GM18868 (cell line): ENCODE data around the gene ECEL1.
"Not testable (repeated sequence)": the region's sequence is repeated elsewhere in the genome, so short reads cannot be mapped to it uniquely, and the experiment has no call there.

ENCODE experiments used
- ATAC-seq: cut with Tn5 transposase; IDR thresholded peaks from one replicate; pipeline ENCODE4 v1.9.1; 2021; ENCODE audit warnings: mild to moderate bottlenecking, moderate library complexity; ENCODE audit not compliant: unreplicated experiment

ECEL1 gene

GRCh38 chr2:232460171-232460570 lies 27.5 kb downstream of the ECEL1 start:
- ATAC-seq = no peak

DNA sequence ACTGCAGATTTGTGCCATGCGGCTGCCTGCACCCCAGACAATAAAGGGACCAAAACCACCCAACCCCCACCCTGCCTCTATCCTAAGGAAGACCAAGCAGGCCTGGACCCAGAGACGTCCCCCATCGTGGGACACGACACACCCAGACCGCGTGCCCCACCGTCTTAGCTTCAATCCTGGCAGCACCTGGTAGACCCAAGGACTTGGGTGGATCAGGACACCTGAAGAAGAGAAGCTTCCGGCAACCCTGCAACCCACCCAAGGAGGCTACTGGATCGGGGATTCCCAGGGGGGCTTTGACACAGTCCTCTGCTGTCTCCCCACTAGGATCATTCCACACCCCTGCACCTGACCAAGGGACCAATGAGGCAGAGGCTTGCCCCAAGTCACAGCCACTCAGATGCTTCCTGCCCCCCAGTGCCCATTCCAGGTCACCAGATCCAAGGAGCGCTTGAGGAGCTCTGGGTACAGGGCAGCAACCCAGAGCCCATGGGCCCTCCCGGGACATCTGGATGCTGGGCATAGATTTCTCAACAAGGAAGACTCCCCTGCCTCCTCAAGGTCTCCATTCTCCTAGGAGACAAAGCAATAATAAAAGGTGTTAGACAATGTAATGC lies 28.1 kb downstream of the ECEL1 start:
- ATAC-seq = no peak

- ATAC-seq = no peak
Measured at GRCh38 chr2:232458661-232459418, 28.8 kb downstream of the ECEL1 start.

- ATAC-seq = no peak
Measured at GRCh38 chr2:232458051-232458660, 29.5 kb downstream of the ECEL1 start.

- ATAC-seq = no peak
Measured at GRCh38 chr2:232457121-232458011, 30.3 kb downstream of the ECEL1 start.

DNA sequence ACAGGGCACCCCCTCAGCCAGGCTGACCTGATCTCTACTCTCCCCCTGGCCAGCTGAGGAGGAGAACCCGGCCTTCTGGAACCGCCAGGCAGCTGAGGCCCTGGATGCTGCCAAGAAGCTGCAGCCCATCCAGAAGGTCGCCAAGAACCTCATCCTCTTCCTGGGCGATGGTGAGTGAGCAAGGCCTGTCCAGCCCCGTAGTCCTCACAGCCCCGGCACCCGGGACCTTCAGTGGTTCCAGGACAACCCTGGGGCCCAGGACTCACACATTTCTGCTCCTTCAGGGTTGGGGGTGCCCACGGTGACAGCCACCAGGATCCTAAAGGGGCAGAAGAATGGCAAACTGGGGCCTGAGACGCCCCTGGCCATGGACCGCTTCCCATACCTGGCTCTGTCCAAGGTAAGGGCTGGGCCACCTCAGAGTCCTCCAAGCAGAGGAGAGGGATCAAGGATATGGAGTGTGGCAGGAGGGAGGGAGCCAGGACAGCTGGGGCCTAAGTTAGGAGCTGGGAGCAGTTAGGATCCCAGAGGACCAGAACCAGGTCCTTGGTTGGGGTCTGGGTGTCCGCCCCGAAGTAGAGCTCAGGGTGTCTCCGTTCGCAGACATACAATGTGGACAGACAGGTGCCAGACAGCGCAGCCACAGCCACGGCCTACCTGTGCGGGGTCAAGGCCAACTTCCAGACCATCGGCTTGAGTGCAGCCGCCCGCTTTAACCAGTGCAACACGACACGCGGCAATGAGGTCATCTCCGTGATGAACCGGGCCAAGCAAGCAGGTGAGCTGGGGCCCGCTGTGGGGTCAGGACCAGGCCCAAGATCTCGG lies 31.1 kb downstream of the ECEL1 start:
- no peak for ATAC-seq

DNA sequence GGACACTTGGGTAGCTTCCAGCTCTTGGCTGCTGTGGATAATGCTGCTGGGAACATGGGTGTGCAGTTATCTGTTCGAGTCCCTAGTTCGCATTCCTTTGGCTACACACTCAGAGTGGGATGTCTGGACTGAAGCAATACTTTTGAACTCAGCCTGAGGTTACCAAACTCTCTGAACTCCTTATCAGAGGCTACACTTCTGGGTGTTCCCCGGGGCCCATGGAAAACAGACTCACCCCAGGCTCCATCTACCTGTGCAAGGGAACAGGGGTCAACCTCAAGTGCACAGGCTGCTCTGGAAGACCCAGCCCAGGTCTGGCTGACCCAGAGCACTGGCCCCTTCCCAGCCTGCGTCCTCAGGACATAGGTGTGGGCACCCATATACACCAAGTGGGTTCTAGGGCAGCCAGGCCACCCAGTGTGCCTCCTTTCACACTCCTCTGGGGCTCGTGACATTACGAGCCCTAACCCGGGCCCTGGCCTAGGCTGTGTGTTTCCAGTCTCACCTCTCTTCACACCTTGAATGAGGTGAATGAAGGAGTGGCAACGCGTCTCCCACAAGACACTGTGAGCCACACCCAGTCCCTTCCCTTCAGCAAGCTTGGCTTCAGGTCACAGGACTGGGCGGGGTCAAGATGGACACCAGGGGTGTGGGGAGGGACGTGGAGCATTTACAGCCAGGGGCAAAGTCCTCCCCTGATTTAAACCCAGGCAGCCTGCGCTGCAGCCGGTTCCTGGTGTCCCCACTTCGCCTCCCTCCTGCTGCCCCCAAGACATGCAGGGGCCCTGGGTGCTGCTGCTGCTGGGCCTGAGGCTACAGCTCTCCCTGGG lies 32.0 kb downstream of the ECEL1 start, which contains the start of gene ALPI:
Gene ALPI, plus strand, starts transcription at position 728 of the 830 bp plus-strand sequence. Its CDS starts 47 bp downstream, at position 775.
- ATAC-seq = no peak

- no peak for ATAC-seq
Measured at GRCh38 chr2:232454630-232455029, 33.0 kb downstream of the ECEL1 start.

DNA sequence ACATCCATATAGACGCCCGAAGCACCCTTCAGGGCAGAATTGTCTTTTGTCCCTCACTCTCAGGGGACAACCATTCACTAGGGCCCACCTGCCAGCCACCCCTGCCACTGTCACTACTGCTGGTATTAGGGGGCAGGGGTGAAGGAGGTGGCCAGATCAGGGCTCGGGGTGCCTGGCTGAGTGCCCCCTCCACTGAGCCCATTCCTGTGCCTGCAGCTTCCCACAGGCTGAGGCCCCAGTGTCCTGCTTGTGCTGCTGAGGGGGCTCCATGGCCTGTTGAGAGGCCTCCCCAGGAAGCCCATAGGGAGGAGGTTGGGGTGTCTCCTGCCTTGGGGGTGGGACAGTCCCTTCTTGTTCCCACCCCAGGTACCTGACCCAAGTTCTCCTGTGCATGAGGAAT lies 36.0 kb downstream of the ECEL1 start:
- not testable (repeated sequence) for ATAC-seq

DNA sequence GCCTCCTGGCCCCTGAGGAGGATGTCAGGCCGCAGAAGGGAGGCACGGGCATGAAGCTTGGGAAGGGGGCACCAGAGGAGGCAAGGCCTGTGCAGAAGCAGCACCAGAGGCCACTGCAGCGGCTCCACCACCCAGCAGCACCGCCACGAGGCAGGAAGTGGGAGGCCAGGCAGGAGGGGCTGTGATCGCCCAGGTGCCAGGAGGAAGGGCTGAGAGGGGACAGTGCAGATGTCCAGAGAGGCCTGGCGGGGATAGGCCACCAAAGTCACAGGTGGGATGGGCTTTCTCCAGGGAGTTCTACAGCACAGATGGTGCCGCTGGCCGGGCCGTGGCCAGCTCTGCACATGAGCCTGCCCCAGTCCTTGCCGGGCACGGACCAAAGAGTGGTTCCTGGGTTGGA lies 37.7 kb downstream of the ECEL1 start:
- no peak for ATAC-seq

DNA sequence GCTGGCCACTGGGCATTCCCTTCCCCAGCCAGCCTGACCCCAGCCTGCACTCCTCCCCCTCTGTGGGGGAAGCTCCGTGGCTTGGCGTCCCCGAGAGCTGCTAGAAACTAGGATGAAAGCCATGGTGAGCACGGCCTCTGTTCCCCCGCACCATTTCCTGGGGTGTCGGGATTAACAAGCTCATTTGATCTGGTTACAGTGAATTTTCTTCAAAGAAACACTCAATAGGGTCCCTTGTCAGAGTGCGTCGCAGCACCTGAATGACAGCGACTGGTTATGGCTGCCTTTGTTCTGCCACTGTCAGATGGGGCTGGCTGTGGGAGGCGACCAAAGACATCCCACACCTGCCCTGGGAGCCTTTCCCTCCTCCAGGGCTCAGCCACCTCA lies 39.3 kb downstream of the ECEL1 start:
- ATAC-seq = no peak

DNA sequence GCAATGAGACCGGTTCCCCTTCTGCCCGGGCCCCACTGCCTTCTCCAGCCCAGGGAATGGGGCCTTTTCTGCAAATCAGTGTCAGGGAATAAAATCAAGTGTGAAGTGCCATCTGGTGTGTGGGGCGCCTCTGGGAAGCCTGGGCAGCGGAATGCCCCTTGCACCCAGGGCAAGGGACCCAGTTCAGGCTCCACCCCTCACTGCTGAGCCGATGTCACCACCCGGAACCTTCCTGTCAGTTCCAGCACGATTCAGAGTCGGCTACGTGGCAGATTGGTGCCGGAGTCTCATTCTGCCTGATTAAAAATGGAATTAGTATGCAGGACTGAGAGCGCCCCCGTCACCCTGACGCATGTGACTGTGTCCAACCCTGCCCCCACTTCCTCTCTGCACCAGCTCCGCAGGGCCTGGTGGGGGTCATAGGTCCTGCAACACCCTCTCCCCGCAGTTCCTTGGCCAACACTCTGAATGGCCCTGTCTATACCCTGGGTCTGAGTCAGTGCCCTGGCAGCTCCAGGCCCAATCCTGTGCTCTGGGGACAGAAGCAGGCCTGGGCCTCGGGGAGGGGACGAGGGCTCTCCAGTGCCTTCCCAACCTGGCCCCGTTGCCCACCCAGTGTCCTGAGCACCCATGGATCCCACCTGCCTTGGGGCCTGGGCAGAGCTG lies 39.9 kb downstream of the ECEL1 start:
- no peak for ATAC-seq

DNA sequence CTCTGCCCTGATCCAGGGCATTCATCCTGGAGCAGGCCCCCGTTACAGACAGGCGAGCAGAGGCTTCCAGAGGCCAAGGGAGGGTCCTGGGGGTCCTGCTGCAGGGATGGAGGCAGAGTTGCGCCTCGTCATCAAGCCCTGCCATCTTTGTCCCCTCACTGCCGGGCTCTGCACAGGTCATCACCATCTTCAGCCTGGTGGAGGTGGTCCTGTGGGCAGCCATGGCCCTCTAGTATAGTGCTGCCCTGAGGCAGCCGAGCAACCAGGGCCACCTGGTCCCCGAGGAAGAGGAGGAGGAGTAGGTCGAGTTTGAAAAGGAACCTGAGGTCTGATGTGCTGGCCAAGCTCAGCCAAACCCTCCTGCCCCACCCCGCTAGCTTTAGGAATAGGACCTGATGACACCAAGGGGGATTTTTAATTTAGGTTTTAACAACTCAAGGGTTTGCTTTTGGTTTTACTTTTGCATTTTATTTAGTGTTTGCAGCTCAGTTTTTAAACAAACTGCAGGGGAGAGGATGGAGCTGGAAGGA lies 40.5 kb downstream of the ECEL1 start:
- ATAC-seq = no peak

GRCh38 chr2:232446266-232446777 lies 41.3 kb downstream of the ECEL1 start:
- not testable (repeated sequence) for ATAC-seq

- ATAC-seq = not testable (repeated sequence)
Measured at GRCh38 chr2:232445149-232445885, 42.3 kb downstream of the ECEL1 start.

DNA sequence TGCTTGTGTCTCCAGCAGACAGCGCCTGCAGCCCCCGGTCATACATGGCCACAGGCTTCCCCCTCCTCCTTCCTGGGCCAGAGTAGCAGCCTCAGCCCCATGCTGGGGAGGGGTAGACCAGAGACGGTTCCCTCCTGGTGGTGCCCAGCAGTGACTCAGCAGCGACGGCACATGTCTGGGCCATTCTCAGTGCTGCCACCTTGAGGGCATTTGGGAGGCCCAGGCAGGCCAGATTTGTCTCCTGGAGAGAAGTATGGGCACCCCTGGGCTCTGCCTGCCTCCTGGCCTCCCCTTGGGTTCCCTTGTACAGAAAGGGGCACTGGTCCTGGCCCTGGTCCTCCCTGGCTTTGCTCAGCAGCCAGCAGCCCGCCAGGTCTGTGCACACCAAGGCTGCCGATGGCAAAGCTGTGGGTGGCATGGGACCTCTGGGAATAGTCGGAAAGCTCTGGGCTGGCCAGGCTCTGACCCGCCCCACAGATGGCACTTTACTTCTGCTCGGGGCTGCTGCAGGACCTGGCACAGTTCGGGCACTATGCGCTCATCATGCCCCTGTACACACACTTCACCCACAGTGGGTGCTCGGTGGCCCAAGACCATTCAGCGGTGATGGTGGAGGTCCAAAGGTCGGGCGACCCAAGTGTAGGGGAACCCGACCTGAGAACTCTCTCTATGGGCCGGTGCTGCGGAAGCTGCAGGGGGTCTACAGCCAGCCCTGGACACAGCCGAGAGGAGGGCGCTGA lies 43.1 kb downstream of the ECEL1 start:
- ATAC-seq = peak; percentile 42
